Stimulated activated naive CD8-positive, alpha-beta T cell treated with anti-CD3 and anti-CD28 coated beads, Interleukin-15, Interleukin-2, amounts not matched to agents 100 ng/mL and 50 ng/mL, for 24 hours (primary cell): ENCODE data around the gene KLHL11.
A peak's percentile ranks its signal among the peaks of the same experiment; 100 is the strongest.
"Not testable (repeated sequence)": the region's sequence is repeated elsewhere in the genome, so short reads cannot be mapped to it uniquely, and the experiment has no call there.

Experiments used
- H3K27ac Mint-ChIP-seq: one replicate; pipeline ENCODE4 v1.8.0; 2021; ENCODE audit warnings: mild to moderate bottlenecking, mixed read lengths
- H3K27me3 Mint-ChIP-seq: one replicate; pipeline ENCODE4 v1.8.0; 2021; ENCODE audit warnings: mixed read lengths
- H3K36me3 Mint-ChIP-seq: one replicate; pipeline ENCODE4 v1.8.0; 2021; ENCODE audit warnings: low read depth, mixed read lengths
- H3K4me1 Mint-ChIP-seq: one replicate; pipeline ENCODE4 v1.8.0; 2021; ENCODE audit warnings: low read depth, mixed read lengths
- H3K4me3 Mint-ChIP-seq: one replicate; pipeline ENCODE4 v1.8.0; 2021; ENCODE audit warnings: mild to moderate bottlenecking, mixed read lengths
- H3K9me3 Mint-ChIP-seq: one replicate; pipeline ENCODE4 v1.8.0; 2021; ENCODE audit warnings: mixed read lengths

KLHL11 gene

GRCh38 chr17:41868568-41868967 lies 3.3 kb upstream of the KLHL11 start:
- Mint-ChIP-seq H3K27ac (peak overlapping the region; percentile 83), H3K9me3 (no peaks in the 10 kb centered on the region), H3K36me3 (peaks cover 62% of the 10 kb centered on the region), H3K4me1 (peaks cover 42% of the 10 kb centered on the region), H3K4me3 (peak overlapping the region; percentile 50), H3K27me3 (no peaks in the 10 kb centered on the region)

GRCh38 chr17:41865596-41865893 lies 322 bp upstream of the KLHL11 start:
- Mint-ChIP-seq H3K4me3 (no peak overlapping the region), H3K4me1 (peaks cover 48% of the 10 kb centered on the region), H3K27me3 (no peaks in the 10 kb centered on the region), H3K27ac (peak overlapping the region; percentile 76), H3K9me3 (no peaks in the 10 kb centered on the region), H3K36me3 (peaks cover 38% of the 10 kb centered on the region)

GRCh38 chr17:41864498-41864835 lies 756 bp downstream of the KLHL11 start:
- Mint-ChIP-seq H3K27ac (no peak overlapping the region), H3K9me3 (no peaks in the 10 kb centered on the region), H3K4me3 (no peak overlapping the region), H3K4me1 (peaks cover 39% of the 10 kb centered on the region), H3K27me3 (no peaks in the 10 kb centered on the region), H3K36me3 (peaks cover 33% of the 10 kb centered on the region)

- Mint-ChIP-seq H3K4me1 (peaks cover 30% of the 10 kb centered on the region), H3K9me3 (no peaks in the 10 kb centered on the region), H3K36me3 (peaks cover 21% of the 10 kb centered on the region), H3K27me3 (no peaks in the 10 kb centered on the region), H3K27ac (no peak overlapping the region), H3K4me3 (no peak overlapping the region)
Observed at GRCh38 chr17:41863074-41863848, 2.0 kb downstream of the KLHL11 start.

GRCh38 chr17:41860254-41860931 lies 4.8 kb downstream of the KLHL11 start:
- no peaks in the 10 kb centered on the region for H3K9me3 Mint-ChIP-seq
- no peak overlapping the region for H3K4me3 Mint-ChIP-seq
- H3K27me3 Mint-ChIP-seq, result no peaks in the 10 kb centered on the region
- H3K4me1 Mint-ChIP-seq, result peaks cover 15% of the 10 kb centered on the region
- no peak overlapping the region for H3K27ac Mint-ChIP-seq
- H3K36me3 Mint-ChIP-seq, result peaks cover 5% of the 10 kb centered on the region

GRCh38 chr17:41851382-41851781 lies 13.8 kb downstream of the KLHL11 start:
- Mint-ChIP-seq H3K36me3 (peaks cover 30% of the 10 kb centered on the region), H3K4me1 (peaks cover 26% of the 10 kb centered on the region)
- not testable (repeated sequence) for H3K27ac Mint-ChIP-seq, H3K4me3 Mint-ChIP-seq, H3K9me3 Mint-ChIP-seq, H3K27me3 Mint-ChIP-seq

- H3K27me3 Mint-ChIP-seq, result no peaks in the 10 kb centered on the region
- H3K9me3 Mint-ChIP-seq, result no peaks in the 10 kb centered on the region
- H3K27ac Mint-ChIP-seq, result no peak overlapping the region
- H3K4me1 Mint-ChIP-seq, result peaks cover 26% of the 10 kb centered on the region
- peaks cover 23% of the 10 kb centered on the region for H3K36me3 Mint-ChIP-seq
- H3K4me3 Mint-ChIP-seq, result no peak overlapping the region
Observed at GRCh38 chr17:41849251-41849990, 15.8 kb downstream of the KLHL11 start.

DNA sequence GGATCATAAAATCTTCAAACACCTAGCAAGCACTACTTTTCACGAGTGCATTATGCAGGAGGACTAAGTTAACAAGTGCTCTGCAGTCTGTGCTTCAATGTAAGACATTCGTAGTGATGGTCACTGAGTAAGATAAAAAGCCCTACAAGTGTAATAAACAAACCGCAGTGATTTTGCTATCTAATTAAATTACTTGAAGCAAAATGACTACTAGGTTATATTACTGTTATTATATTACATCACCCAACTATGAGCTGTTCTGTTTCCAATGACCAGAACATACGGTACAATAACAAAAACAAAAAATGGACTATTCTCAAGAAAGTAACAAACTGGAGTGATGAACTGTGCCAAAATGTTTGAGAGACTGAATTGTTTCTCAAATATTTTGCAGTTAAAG lies 16.4 kb downstream of the KLHL11 start:
- Mint-ChIP-seq H3K27me3 (no peaks in the 10 kb centered on the region), H3K4me3 (no peak overlapping the region), H3K27ac (no peak overlapping the region), H3K4me1 (peaks cover 26% of the 10 kb centered on the region), H3K9me3 (no peaks in the 10 kb centered on the region), H3K36me3 (peaks cover 18% of the 10 kb centered on the region)

DNA sequence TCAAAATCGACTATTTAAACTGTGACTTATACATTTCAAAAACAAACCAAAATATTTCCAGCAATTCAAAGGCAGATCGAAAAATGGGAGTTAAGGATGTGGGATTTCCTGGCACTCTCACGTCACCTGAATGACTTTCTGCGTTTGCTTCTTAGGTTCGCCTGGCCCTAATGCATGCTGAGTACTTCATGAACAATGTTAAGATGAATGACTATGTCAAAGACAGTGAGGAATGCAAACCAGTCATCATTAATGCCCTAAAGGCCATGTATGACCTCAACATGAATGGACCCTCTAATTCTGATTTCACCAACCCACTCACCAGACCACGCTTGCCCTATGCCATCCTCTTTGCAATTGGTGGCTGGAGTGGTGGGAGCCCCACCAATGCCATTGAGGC lies 20.3 kb downstream of the KLHL11 start:
- H3K36me3 Mint-ChIP-seq, result no peaks in the 10 kb centered on the region

DNA sequence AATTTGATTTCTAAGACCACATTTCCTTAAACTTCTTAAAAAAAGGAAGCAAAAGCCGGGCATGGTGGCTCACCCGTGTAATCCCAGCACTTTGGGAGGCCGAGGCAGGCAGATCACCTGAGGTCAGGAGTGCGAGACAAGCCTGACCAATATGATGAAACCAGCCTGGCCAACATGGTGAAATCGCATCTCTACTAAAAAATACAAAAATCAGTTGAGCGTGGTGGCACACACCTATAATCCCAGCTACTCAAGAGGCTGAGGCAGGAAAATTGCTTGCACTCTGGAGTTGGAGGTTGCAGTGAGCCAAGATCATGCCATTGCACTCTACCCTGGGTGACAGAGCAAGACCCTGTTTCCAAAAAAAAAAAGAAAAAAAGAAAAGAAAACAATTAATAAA lies 24.4 kb downstream of the KLHL11 start:
- H3K27ac Mint-ChIP-seq, H3K4me1 Mint-ChIP-seq, H3K9me3 Mint-ChIP-seq, H3K27me3 Mint-ChIP-seq, H3K4me3 Mint-ChIP-seq, H3K36me3 Mint-ChIP-seq: not testable (repeated sequence)

More for the DNA sequence above, 20.3 kb downstream of the KLHL11 start:
- no peak overlapping the region for H3K27ac Mint-ChIP-seq
- no peak overlapping the region for H3K4me3 Mint-ChIP-seq
- no peaks in the 10 kb centered on the region for H3K27me3 Mint-ChIP-seq
- H3K4me1 Mint-ChIP-seq, result peaks cover 5% of the 10 kb centered on the region
- H3K9me3 Mint-ChIP-seq, result no peaks in the 10 kb centered on the region

DNA sequence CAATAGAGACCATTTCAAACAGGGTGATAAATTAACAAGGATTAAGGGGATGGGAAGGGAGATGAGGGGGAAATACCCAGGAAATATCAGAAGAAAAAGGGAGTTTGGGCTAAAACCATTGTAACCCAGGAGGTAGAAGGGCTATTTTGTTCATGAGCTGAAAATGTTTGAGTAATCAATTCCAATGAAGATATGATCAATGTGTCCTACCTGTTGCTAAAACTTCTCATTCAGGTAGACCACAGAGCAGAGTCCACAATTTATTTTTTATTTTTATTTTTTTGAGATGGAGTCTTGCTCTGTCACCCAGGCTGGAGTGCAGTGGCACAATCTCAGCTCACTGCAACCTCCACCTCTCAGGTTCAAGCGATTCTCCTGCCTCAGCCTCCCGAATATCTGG lies 25.8 kb downstream of the KLHL11 start:
- not testable (repeated sequence) for H3K4me3 Mint-ChIP-seq, H3K9me3 Mint-ChIP-seq, H3K27ac Mint-ChIP-seq, H3K36me3 Mint-ChIP-seq, H3K27me3 Mint-ChIP-seq
- peaks cover 16% of the 10 kb centered on the region for H3K4me1 Mint-ChIP-seq

DNA sequence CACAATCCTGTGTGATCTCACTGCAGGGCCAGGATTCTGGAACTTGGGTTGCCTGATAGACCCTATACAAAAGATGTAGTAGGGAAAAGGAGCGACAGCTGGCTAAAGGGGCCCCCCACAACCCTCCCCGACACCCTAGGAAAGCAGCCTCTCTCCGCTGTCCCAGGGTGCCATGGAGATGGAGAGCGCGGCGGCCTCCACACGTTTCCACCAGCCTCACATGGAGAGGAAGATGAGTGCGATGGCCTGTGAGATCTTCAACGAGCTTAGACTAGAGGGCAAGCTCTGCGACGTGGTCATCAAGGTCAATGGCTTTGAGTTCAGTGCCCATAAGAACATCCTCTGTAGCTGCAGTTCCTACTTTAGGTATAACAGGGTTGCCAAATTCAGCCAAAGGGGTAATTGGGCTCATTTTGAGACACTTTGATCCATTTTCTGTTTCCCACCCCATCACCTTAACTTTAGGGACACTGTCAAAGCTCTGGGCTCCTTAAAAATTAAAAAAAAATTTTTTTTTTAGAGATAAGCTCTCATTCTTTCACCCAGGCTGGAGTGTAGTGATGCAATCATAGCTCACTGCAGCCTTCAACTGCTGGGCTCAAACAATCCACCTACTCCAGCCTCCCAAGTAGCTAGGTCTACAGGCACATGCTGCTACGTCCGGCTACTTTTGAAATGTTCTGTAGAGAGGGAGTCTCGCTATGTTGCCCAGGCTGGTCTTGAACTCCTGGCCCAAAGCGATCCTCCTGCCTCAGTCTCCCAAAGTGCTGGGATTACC lies 27.3 kb downstream of the KLHL11 start, which contains the start of gene KLHL10:
TSS of gene KLHL10 (plus strand) at position 65 of the 778 bp plus-strand sequence. CDS start at position 173, 108 bp downstream.
- Mint-ChIP-seq H3K4me1 (peaks cover 17% of the 10 kb centered on the region), H3K27ac (no peak within 1 kb of the TSS), H3K36me3 (peaks cover 7% of the 10 kb centered on the region), H3K9me3 (no peaks in the 10 kb centered on the region), H3K4me3 (peak within 1 kb of the TSS; percentile 87), H3K27me3 (peaks cover 4% of the 10 kb centered on the region)

DNA sequence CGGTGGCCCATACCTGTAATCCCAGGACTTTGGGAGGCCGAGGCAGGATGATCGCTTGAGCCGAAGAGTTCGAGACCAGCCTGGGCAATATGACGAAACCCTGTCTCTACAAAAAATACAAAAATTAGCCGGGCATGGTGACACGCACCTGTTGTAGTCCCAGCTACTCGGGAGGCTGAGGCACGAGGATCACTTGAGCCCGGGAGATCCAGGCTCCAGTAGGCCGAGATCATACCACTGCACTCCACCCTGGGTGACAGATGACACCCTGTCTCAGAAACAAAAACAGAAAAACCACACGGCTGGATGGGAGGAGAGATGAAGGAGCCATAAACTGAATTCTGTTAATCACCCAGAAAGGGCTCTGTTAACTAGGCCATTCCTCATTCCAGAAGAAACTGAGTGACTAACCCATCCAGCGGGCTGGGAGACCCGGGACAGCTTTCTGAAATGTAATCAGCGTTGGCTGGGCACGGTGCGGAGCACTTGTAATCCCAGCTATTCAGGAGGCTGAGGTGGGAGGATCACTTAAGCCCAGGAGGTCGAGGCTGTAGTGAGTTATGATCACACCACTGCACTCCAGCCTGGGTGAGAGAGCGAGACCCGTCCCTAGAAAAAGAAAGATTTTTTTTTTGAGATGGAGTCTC lies 28.6 kb downstream of the KLHL11 start:
- Mint-ChIP-seq H3K4me1 (peaks cover 17% of the 10 kb centered on the region), H3K36me3 (peaks cover 15% of the 10 kb centered on the region), H3K4me3 (peak overlapping the region; percentile 87), H3K27me3 (peaks cover 4% of the 10 kb centered on the region), H3K9me3 (no peaks in the 10 kb centered on the region), H3K27ac (peak overlapping the region; percentile 75)

DNA sequence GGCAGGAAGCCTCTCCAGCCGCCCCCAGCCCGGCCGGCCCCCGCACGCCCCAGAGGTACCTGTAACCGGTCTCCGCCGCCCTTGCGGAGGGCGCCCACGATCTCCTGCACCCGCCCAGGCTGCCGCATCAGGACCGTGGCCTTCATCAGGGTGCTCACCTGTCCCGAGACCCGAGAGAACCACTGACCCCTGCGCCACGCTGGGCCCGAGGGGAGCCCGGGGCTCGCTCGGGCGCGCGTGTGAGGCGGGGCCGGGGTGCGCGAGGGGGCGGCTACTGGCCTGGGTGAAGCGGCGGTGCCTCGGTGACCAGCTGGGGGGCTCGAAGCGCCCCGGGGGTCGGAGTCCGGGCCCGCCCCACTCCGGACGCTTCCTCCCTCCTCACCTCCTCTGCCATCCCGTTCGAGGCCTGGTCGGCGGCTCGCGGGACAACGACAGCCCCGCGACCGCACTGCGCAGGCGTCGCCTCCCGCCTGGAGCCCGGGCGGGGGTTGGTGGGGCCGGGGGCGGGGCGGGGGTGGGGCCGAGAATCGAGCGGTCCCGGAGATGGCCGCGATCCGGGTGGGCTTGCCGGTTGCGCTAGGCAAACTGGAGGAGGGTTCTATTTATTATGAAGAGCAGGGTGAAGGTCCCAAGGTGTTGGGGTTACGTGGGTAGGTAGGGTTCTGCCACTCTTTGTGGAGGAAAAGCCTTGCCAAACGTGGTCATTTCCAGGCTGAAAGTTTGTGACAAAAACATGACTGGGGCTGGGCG lies 29.2 kb downstream of the KLHL11 start, which contains the start of gene NT5C3B:
TSS of gene NT5C3B (minus strand) at position 433 of the 750 bp plus-strand sequence. CDS start at position 394, 39 bp downstream.
- Mint-ChIP-seq H3K27ac (peak within 1 kb of the TSS; percentile 77), H3K36me3 (peaks cover 20% of the 10 kb centered on the region), H3K4me1 (peaks cover 17% of the 10 kb centered on the region), H3K4me3 (peak within 1 kb of the TSS; percentile 87), H3K27me3 (peaks cover 4% of the 10 kb centered on the region), H3K9me3 (no peaks in the 10 kb centered on the region)
